Measurements from ENCODE around the gene CFP. TPM values are rescaled to one million over a fixed set of nuclear protein-coding genes. Genes with fewer than 3 reads are reported as not detected.
"Not testable (repeated sequence)": the region's sequence is repeated elsewhere in the genome, so short reads cannot be mapped to it uniquely, and the experiment has no call there.

Gene CFP
- total and polyA plus RNA-seq, 2 experiments from 2014 or later = 0.17 to 0.23 TPM

GRCh38 chrX:47610511-47610910 is 19.2 kb downstream of the CFP start:
- Histone ChIP-seq H2AFZ (no peak overlapping the region), H3K4me2 (no peak overlapping the region), H3K4me1 (ENCODE audit: insufficient read depth) (no peaks in the 10 kb centered on the region), H3K9me3 (ENCODE audit: low read depth) (no peaks in the 10 kb centered on the region), H4K20me1 (ENCODE audit: insufficient read depth, poor library complexity, severe bottlenecking) (no peaks in the 10 kb centered on the region), H3K36me3 (replicated peaks; ENCODE audit: insufficient read depth, low read depth) (no peaks in the 10 kb centered on the region), H3K79me2 (no peaks in the 10 kb centered on the region), H3K4me3 (no peak overlapping the region), H3K27ac (no peak overlapping the region), H3K27me3 (no peaks in the 10 kb centered on the region), H3K9me2 (replicated peaks; ENCODE audit: insufficient read depth) (no peaks in the 10 kb centered on the region)
- WGBS (ENCODE audit: low lambda C conversion rate, missing lambda C conversion rate) = 82% methylated on average over 4 of the region's 4 CpGs
- TF ChIP-seq EZH2phosphoT487 (IDR thresholded peaks at IDR 0.05; ENCODE audit: low read depth, severe bottlenecking, unreplicated experiment) (no peak), EZH2 (IDR thresholded peaks at IDR 0.05; ENCODE audit: borderline replicate concordance) (no peak), CTCF (IDR thresholded peaks at IDR 0.05; ENCODE audit: poor library complexity) (no peak)
- DNase-seq (ENCODE audit: low spot score) = no peak

- H3K79me2 ChIP-seq = no peaks in the 10 kb centered on the region
- TF ChIP-seq EZH2 (IDR thresholded peaks at IDR 0.05; ENCODE audit: borderline replicate concordance) (no peak), CTCF (IDR thresholded peaks at IDR 0.05; ENCODE audit: poor library complexity) (no peak), EZH2phosphoT487 (IDR thresholded peaks at IDR 0.05; ENCODE audit: low read depth, severe bottlenecking, unreplicated experiment) (no peak)
- no peak overlapping the region for H3K4me3 ChIP-seq
- H2AFZ ChIP-seq = no peak overlapping the region
- DNase-seq (ENCODE audit: low spot score) = no peak
- no peaks in the 10 kb centered on the region for H3K27me3 ChIP-seq
- no peaks in the 10 kb centered on the region for H3K9me3 ChIP-seq (ENCODE audit: low read depth)
- H3K27ac ChIP-seq = no peak overlapping the region
- H3K36me3 ChIP-seq (replicated peaks; ENCODE audit: insufficient read depth, low read depth) = no peaks in the 10 kb centered on the region
- H3K4me2 ChIP-seq = no peak overlapping the region
- no peaks in the 10 kb centered on the region for H3K4me1 ChIP-seq (ENCODE audit: insufficient read depth)
- no peaks in the 10 kb centered on the region for H3K9me2 ChIP-seq (replicated peaks; ENCODE audit: insufficient read depth)
- WGBS (ENCODE audit: low lambda C conversion rate, missing lambda C conversion rate) = 59% methylated on average over 9 of the region's 9 CpGs
- H4K20me1 ChIP-seq (ENCODE audit: insufficient read depth, poor library complexity, severe bottlenecking) = no peaks in the 10 kb centered on the region
Measured at GRCh38 chrX:47608130-47608810, 21.5 kb downstream of the CFP start.

GRCh38 chrX:47607091-47607490 is 22.6 kb downstream of the CFP start:
- H4K20me1 ChIP-seq (ENCODE audit: insufficient read depth, poor library complexity, severe bottlenecking) = no peaks in the 10 kb centered on the region
- no peak overlapping the region for H3K27ac ChIP-seq
- no peak for DNase-seq (ENCODE audit: low spot score)
- TF ChIP-seq CTCF (IDR thresholded peaks at IDR 0.05; ENCODE audit: poor library complexity) (no peak), EZH2 (IDR thresholded peaks at IDR 0.05; ENCODE audit: borderline replicate concordance) (no peak)
- H3K4me2 ChIP-seq = no peak overlapping the region
- H3K4me3 ChIP-seq = no peak overlapping the region
- no peaks in the 10 kb centered on the region for H3K36me3 ChIP-seq (replicated peaks; ENCODE audit: insufficient read depth, low read depth)
- H3K27me3 ChIP-seq = no peaks in the 10 kb centered on the region
- H3K4me1 ChIP-seq (ENCODE audit: insufficient read depth) = no peaks in the 10 kb centered on the region
- no peaks in the 10 kb centered on the region for H3K79me2 ChIP-seq
- H3K9me2 ChIP-seq (replicated peaks; ENCODE audit: insufficient read depth) = no peaks in the 10 kb centered on the region
- no peak overlapping the region for H2AFZ ChIP-seq
- no peaks in the 10 kb centered on the region for H3K9me3 ChIP-seq (ENCODE audit: low read depth)

- no peak overlapping the region for H2AFZ ChIP-seq
- H4K20me1 ChIP-seq (ENCODE audit: insufficient read depth, poor library complexity, severe bottlenecking) = no peaks in the 10 kb centered on the region
- H3K4me2 ChIP-seq = no peak overlapping the region
- no peak for DNase-seq (ENCODE audit: low spot score)
- no peak overlapping the region for H3K27ac ChIP-seq
- H3K27me3 ChIP-seq = no peaks in the 10 kb centered on the region
- no peaks in the 10 kb centered on the region for H3K79me2 ChIP-seq
- TF ChIP-seq CTCF (IDR thresholded peaks at IDR 0.05; ENCODE audit: poor library complexity) (no peak), EZH2 (IDR thresholded peaks at IDR 0.05; ENCODE audit: borderline replicate concordance) (no peak), EZH2phosphoT487 (IDR thresholded peaks at IDR 0.05; ENCODE audit: low read depth, severe bottlenecking, unreplicated experiment) (no peak)
- H3K4me3 ChIP-seq = no peak overlapping the region
- H3K4me1 ChIP-seq (ENCODE audit: insufficient read depth) = no peaks in the 10 kb centered on the region
- WGBS (ENCODE audit: low lambda C conversion rate, missing lambda C conversion rate) = 67% methylated on average over 9 of the region's 9 CpGs
- no peaks in the 10 kb centered on the region for H3K36me3 ChIP-seq (replicated peaks; ENCODE audit: insufficient read depth, low read depth)
- H3K9me2 ChIP-seq (replicated peaks; ENCODE audit: insufficient read depth) = no peaks in the 10 kb centered on the region
- no peaks in the 10 kb centered on the region for H3K9me3 ChIP-seq (ENCODE audit: low read depth)
Measured at GRCh38 chrX:47605024-47605423, 24.7 kb downstream of the CFP start.

- not testable (repeated sequence) for H3K4me2 ChIP-seq; H3K4me1 ChIP-seq (ENCODE audit: insufficient read depth); H3K36me3 ChIP-seq (replicated peaks; ENCODE audit: insufficient read depth, low read depth); DNase-seq (ENCODE audit: low spot score); H3K27me3 ChIP-seq; H3K79me2 ChIP-seq; H3K27ac ChIP-seq; H2AFZ ChIP-seq; H4K20me1 ChIP-seq (ENCODE audit: insufficient read depth, poor library complexity, severe bottlenecking); H3K9me2 ChIP-seq (replicated peaks; ENCODE audit: insufficient read depth); H3K9me3 ChIP-seq (ENCODE audit: low read depth); H3K4me3 ChIP-seq
- 86% methylated on average over 4 of the region's 4 CpGs for WGBS (ENCODE audit: low lambda C conversion rate, missing lambda C conversion rate)
Measured at GRCh38 chrX:47603125-47603524, 26.6 kb downstream of the CFP start.

Data from hepatocyte (in vitro differentiated cells).